Measurements from ENCODE around the gene CD3E. TPM values are rescaled to one million over a fixed set of nuclear protein-coding genes. Genes with fewer than 3 reads are reported as not detected.

Gene CD3E
- total RNA-seq, 2 experiments from 2014 or later, result 483 to 515 TPM

DNA sequence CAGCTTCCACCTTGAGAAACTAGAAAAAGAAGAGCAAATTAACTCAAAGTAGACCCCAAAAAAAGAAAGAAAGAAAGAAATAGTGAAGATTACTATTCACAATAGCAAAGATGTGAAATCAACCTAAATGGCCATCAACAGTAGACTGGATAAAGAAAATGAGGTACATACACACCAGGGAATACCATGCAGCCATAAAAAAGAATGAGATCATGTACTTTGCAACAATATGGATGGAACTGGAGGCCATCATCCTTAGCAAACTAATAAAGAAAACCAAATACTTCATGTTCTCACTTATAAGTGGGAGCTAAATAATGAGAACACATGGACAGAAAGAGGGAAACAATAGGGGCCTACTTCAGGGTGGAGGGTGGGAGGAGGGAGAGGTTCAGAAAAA is 24.2 kb downstream of the CD3E start:
- H3K4me3 ChIP-seq (ENCODE audit: low read length), result no peak overlapping the region
- peaks cover 18% of the 10 kb centered on the region for H3K36me3 Mint-ChIP-seq (ENCODE audit: low read depth)
- TF ChIP-seq, protein P1, sequence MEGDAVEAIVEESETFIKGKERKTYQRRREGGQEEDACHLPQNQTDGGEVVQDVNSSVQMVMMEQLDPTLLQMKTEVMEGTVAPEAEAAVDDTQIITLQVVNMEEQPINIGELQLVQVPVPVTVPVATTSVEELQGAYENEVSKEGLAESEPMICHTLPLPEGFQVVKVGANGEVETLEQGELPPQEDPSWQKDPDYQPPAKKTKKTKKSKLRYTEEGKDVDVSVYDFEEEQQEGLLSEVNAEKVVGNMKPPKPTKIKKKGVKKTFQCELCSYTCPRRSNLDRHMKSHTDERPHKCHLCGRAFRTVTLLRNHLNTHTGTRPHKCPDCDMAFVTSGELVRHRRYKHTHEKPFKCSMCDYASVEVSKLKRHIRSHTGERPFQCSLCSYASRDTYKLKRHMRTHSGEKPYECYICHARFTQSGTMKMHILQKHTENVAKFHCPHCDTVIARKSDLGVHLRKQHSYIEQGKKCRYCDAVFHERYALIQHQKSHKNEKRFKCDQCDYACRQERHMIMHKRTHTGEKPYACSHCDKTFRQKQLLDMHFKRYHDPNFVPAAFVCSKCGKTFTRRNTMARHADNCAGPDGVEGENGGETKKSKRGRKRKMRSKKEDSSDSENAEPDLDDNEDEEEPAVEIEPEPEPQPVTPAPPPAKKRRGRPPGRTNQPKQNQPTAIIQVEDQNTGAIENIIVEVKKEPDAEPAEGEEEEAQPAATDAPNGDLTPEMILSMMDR (IDR thresholded peaks at IDR 0.05), result no peak
- H3K4me3 Mint-ChIP-seq, result no peak overlapping the region
- no peak overlapping the region for H3K27ac ChIP-seq (ENCODE audit: low read depth in 1 of 2, low read length in 2 of 2)
- DNase-seq (no peak), ATAC-seq (ENCODE audit: poor library complexity) (no peak)
- ChIA-PET CTCF (no interaction called here), POLR2A (interaction anchor here (0.7 kb wide), 1 partner anchor 278 kb away, joined by 3 read pairs; no protein-coding TSS in a partner anchor)
- peaks cover 10% of the 10 kb centered on the region for H3K4me1 ChIP-seq (ENCODE audit: insufficient read depth, low read length)
- peaks cover 3% of the 10 kb centered on the region for H3K36me3 ChIP-seq (ENCODE audit: insufficient read depth, low read length)
- H3K27me3 Mint-ChIP-seq, result no peaks in the 10 kb centered on the region
- intact Hi-C loops (cut with DNase I, micrococcal nuclease), result no loop called here
- peak overlapping the region; percentile 75 for H3K27ac Mint-ChIP-seq
- H3K9me3 Mint-ChIP-seq, result no peaks in the 10 kb centered on the region
- peaks cover 43% of the 10 kb centered on the region for H3K4me1 Mint-ChIP-seq (ENCODE audit: low read depth)
- H3K27me3 ChIP-seq (ENCODE audit: control insufficient read depth in 1 of 2, insufficient read depth in 2 of 2, low read length in 2 of 2), result no peaks in the 10 kb centered on the region
- H3K9me3 ChIP-seq (ENCODE audit: control insufficient read depth in 1 of 2, insufficient read depth in 1 of 2, low read length in 2 of 2), result no peaks in the 10 kb centered on the region

DNA sequence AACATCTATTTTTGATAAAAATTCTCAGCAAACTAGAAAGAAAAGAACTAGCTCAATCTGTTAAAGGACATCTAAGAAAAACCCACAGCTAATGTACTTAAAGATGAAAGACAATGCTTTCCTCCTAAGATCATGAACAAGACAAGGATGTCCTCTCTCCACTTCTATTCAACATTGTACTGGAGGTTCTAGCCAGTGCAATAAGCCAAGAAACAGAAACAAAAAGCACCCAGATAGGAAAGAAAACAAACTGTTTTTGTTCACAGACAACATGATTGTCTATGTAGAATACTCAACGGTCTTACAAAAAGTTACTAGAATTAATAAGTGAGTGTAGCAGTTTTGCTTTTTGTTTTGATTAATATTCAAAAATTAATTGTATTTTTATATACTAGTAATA is 30.2 kb downstream of the CD3E start:
- H3K27ac ChIP-seq (ENCODE audit: low read depth in 1 of 2, low read length in 2 of 2), result peak overlapping the region; percentile 57 to 65
- DNase-seq, result peak in 3 of 14 experiments; percentile 53 to 74 (median 57)
- Mint-ChIP-seq H3K36me3 (ENCODE audit: low read depth) (peaks cover 39% of the 10 kb centered on the region), H3K27me3 (no peaks in the 10 kb centered on the region), H3K4me3 (peak overlapping the region; percentile 50), H3K4me1 (ENCODE audit: low read depth) (peaks cover 54% of the 10 kb centered on the region), H3K27ac (peak overlapping the region; percentile 98), H3K9me3 (no peaks in the 10 kb centered on the region)
- H3K9me3 ChIP-seq (ENCODE audit: control insufficient read depth in 1 of 2, insufficient read depth in 1 of 2, low read length in 2 of 2), result no peaks in the 10 kb centered on the region
- no peak overlapping the region for H3K4me3 ChIP-seq (ENCODE audit: low read length)
- peaks cover 53% of the 10 kb centered on the region for H3K4me1 ChIP-seq (ENCODE audit: insufficient read depth, low read length)
- intact Hi-C loops (cut with DNase I, micrococcal nuclease), result no loop called here
- CTCF ChIA-PET, result interaction anchor here (2.7 kb wide), 1 partner anchor 39 kb away, joined by 13 read pairs; no protein-coding TSS in a partner anchor
- POLR2A ChIA-PET, result interaction anchor here (0.6 to 1.7 kb wide), 5 partner anchors 8 to 25 kb away, joined by 3 to 5 read pairs (median 3); partner anchors contain the start of genes CD3D and UBE4A
- TF ChIP-seq, protein P1 (IDR thresholded peaks at IDR 0.05), result no peak
- peak; percentile 19 for ATAC-seq (ENCODE audit: poor library complexity)
- no peaks in the 10 kb centered on the region for H3K27me3 ChIP-seq (ENCODE audit: control insufficient read depth in 1 of 2, insufficient read depth in 2 of 2, low read length in 2 of 2)
- peaks cover 28% of the 10 kb centered on the region for H3K36me3 ChIP-seq (ENCODE audit: insufficient read depth, low read length)

DNA sequence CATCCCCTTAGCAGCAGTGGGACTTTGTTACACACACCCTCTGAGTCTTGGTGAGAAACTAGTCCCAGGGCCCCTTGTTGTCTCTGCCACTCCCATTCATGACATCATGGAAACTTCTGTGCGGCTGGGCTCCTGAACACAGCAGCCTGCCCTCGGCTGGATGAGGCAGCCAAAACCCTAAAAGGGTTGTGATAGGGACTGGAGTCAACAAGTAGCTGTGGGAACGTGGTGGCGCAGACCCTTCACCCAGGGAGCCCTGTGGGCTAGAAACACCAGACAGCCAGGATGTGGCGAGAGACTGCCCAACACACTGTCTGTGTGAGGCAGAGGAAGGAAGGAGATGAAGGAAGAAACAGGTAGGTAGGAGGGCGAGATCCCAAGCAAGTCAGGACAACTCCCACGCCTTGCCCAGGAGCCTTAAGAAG is 34.1 kb downstream of the CD3E start:
- H3K27ac ChIP-seq (ENCODE audit: low read depth in 1 of 2, low read length in 2 of 2), result peak overlapping the region; percentile 90
- DNase-seq, result peak; percentile 61 to 96 (median 86)
- H3K27me3 ChIP-seq (ENCODE audit: control insufficient read depth in 1 of 2, insufficient read depth in 2 of 2, low read length in 2 of 2), result no peaks in the 10 kb centered on the region
- Mint-ChIP-seq H3K27ac (peak overlapping the region; percentile 98), H3K4me3 (peak overlapping the region; percentile 97), H3K36me3 (ENCODE audit: low read depth) (peaks cover 60% of the 10 kb centered on the region), H3K27me3 (no peaks in the 10 kb centered on the region), H3K4me1 (ENCODE audit: low read depth) (peaks cover 70% of the 10 kb centered on the region), H3K9me3 (no peaks in the 10 kb centered on the region)
- ATAC-seq (ENCODE audit: poor library complexity), result peak; percentile 66
- peaks cover 38% of the 10 kb centered on the region for H3K36me3 ChIP-seq (ENCODE audit: insufficient read depth, low read length)
- TF ChIP-seq, protein P1 (IDR thresholded peaks at IDR 0.05), result no peak
- ChIA-PET CTCF (interaction anchor here (1.0 to 2.5 kb wide), 7 partner anchors 9 to 122 kb away, joined by 3 to 13 read pairs (median 5); partner anchors contain the start of genes CD3E and MPZL2), POLR2A (interaction anchor here (0.6 to 2.9 kb wide), 7 partner anchors 9 to 112 kb away, joined by 3 to 12 read pairs (median 3); partner anchors contain the start of gene UBE4A)
- H3K4me3 ChIP-seq (ENCODE audit: low read length), result peak overlapping the region; percentile 86
- no peaks in the 10 kb centered on the region for H3K9me3 ChIP-seq (ENCODE audit: control insufficient read depth in 1 of 2, insufficient read depth in 1 of 2, low read length in 2 of 2)
- intact Hi-C loops (cut with DNase I, micrococcal nuclease), result no loop called here
- H3K4me1 ChIP-seq (ENCODE audit: insufficient read depth, low read length), result peaks cover 62% of the 10 kb centered on the region

All from CD4-positive, alpha-beta T cell (primary cell).